Neural cell (in vitro differentiated cells): ENCODE measurements around the gene KRT12.
"Not testable (repeated sequence)": the region's sequence is repeated elsewhere in the genome, so short reads cannot be mapped to it uniquely, and the experiment has no call there.

Experiments used
- CTCF ChIP-seq: fragments of 450-650 bp; IDR thresholded peaks from 2 replicates; pipeline ENCODE4 v1.5.1; 2014; ENCODE audit warnings: antibody characterized with exemption, mild to moderate bottlenecking, moderate library complexity; ENCODE audit not compliant: poor library complexity, severe bottlenecking
- EP300 ChIP-seq: fragments of 450-650 bp; conservative IDR thresholded peaks from 2 replicates; pipeline ENCODE4 v1.6.1; 2014; ENCODE audit warnings: antibody characterized with exemption, mild to moderate bottlenecking, moderate library complexity; ENCODE audit not compliant: poor library complexity, severe bottlenecking
- EZH2 ChIP-seq: fragments of 200-600, 300-800 bp; shearing (Covaris generic), sonication (generic); IDR thresholded peaks from 2 replicates; pipeline ENCODE4 v1.6.1; 2014; ENCODE audit warnings: antibody characterized with exemption, low read length, borderline replicate concordance, mild to moderate bottlenecking; ENCODE audit not compliant: insufficient read depth, poor library complexity, severe bottlenecking
- MXI1 ChIP-seq: fragments of 450-650 bp; conservative IDR thresholded peaks from 2 replicates; pipeline ENCODE4 v1.6.1; 2014; ENCODE audit warnings: antibody characterized with exemption, mild to moderate bottlenecking; ENCODE audit not compliant: poor library complexity, severe bottlenecking
- POLR2AphosphoS5 ChIP-seq: IDR thresholded peaks from 2 replicates; pipeline ENCODE4 v1.6.1; 2012
- RAD21 ChIP-seq: fragments of 450-650 bp; conservative IDR thresholded peaks from 2 replicates; pipeline ENCODE4 v1.6.1; 2014; ENCODE audit warnings: antibody characterized with exemption, mild to moderate bottlenecking, moderate library complexity
- TAF1 ChIP-seq: IDR thresholded peaks from 2 replicates; pipeline ENCODE4 v1.6.1; 2012; ENCODE audit warnings: low read depth
- TF ChIP-seq, protein P1 (sequence below): IDR thresholded peaks from 2 replicates; pipeline ENCODE4 v1.6.1; 2012; ENCODE audit warnings: borderline replicate concordance

DNA sequence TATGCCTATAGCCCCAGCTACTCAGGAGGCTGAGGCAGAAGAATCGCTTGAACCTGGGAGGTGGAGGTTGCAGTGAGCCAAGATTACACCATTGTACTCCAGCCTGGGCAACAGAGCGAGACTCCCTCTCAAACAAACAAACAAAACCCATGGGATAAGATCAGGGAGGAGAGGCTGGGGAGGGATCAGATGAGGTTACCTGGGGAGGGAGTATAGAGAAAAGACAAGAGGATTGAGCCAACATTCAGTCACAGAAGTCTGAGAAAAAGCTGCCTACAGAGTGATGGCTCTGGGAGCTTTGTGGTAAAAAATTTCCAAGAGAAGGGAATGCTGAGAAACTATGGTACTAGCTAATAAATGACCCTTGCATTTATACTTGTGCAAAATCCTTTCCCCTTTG is 8.4 kb downstream of the KRT12 start:
- TF ChIP-seq TAF1, CTCF, RAD21, POLR2AphosphoS5, EZH2, EP300, MXI1: not testable (repeated sequence)
- TF ChIP-seq, protein P1, sequence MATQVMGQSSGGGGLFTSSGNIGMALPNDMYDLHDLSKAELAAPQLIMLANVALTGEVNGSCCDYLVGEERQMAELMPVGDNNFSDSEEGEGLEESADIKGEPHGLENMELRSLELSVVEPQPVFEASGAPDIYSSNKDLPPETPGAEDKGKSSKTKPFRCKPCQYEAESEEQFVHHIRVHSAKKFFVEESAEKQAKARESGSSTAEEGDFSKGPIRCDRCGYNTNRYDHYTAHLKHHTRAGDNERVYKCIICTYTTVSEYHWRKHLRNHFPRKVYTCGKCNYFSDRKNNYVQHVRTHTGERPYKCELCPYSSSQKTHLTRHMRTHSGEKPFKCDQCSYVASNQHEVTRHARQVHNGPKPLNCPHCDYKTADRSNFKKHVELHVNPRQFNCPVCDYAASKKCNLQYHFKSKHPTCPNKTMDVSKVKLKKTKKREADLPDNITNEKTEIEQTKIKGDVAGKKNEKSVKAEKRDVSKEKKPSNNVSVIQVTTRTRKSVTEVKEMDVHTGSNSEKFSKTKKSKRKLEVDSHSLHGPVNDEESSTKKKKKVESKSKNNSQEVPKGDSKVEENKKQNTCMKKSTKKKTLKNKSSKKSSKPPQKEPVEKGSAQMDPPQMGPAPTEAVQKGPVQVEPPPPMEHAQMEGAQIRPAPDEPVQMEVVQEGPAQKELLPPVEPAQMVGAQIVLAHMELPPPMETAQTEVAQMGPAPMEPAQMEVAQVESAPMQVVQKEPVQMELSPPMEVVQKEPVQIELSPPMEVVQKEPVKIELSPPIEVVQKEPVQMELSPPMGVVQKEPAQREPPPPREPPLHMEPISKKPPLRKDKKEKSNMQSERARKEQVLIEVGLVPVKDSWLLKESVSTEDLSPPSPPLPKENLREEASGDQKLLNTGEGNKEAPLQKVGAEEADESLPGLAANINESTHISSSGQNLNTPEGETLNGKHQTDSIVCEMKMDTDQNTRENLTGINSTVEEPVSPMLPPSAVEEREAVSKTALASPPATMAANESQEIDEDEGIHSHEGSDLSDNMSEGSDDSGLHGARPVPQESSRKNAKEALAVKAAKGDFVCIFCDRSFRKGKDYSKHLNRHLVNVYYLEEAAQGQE, result not testable (repeated sequence)
